Keratinocyte (primary cell): Measurements from ENCODE around the gene KIF21A. TPM values are rescaled to one million over a fixed set of nuclear protein-coding genes. Genes with fewer than 3 reads are reported as not detected.

Experiments used
- DNase-seq: peaks from one replicate; pipeline ENCODE4 v3.0.0-alpha.2; 2011; ENCODE audit warnings: low read depth, missing footprints, low spot score
- FAIRE-seq: peaks from 2 replicates; lab custom pipeline; 2011; peaks lifted over from hg19 to GRCh38; lab: Jason Lieb, UNC
- H2AFZ ChIP-seq: 2 replicates; pipeline ENCODE4 v1.6.0; 2012; ENCODE audit warnings: low read length, control low read depth, inconsistent platforms; ENCODE audit not compliant: control insufficient read depth
- H3K27ac ChIP-seq: 2 replicates; pipeline ENCODE4 v1.5.1; 2011; ENCODE audit warnings: low read length; ENCODE audit not compliant: control insufficient read depth, insufficient read depth
- H3K27me3 ChIP-seq: 3 replicates; pipeline ENCODE4 v1.6.0; 2011; ENCODE audit warnings: low read length; ENCODE audit not compliant: control insufficient read depth, insufficient read depth; ENCODE audit errors: extremely low read depth
- H3K36me3 ChIP-seq, 2 experiments: 2 replicates in 1 of 2; 3 replicates in 1 of 2; pipeline ENCODE4 v1.5.1; 2011; ENCODE audit warnings: low read length in 2 of 2, mild to moderate bottlenecking in 1 of 2; ENCODE audit not compliant: control insufficient read depth in 2 of 2, insufficient read depth in 2 of 2; ENCODE audit errors: extremely low read depth in 1 of 2
- H3K4me1 ChIP-seq: 3 replicates; pipeline ENCODE4 v1.5.1; 2011; ENCODE audit warnings: low read length; ENCODE audit not compliant: control insufficient read depth, insufficient read depth; ENCODE audit errors: extremely low read depth
- H3K4me2 ChIP-seq: 3 replicates; pipeline ENCODE4 v1.6.0; 2011; ENCODE audit warnings: low read depth, low read length; ENCODE audit not compliant: control insufficient read depth, insufficient read depth; ENCODE audit errors: extremely low read depth
- H3K4me3 ChIP-seq, 3 experiments: fragments of 200-600 bp in 1 of 3; sonication (generic) in 1 of 3; 2 replicates in 2 of 3; 3 replicates in 1 of 3; pipeline ENCODE4 v1.5.1; 2011 to 2016; ENCODE audit warnings: low read length in 3 of 3, mild to moderate bottlenecking in 3 of 3, control low read depth in 2 of 3, inconsistent platforms in 1 of 3, low read depth in 1 of 3, mixed read lengths in 1 of 3, mixed run types in 1 of 3, moderate library complexity in 1 of 3; ENCODE audit not compliant: control insufficient read depth in 2 of 3, insufficient read depth in 2 of 3; ENCODE audit errors: extremely low read depth in 1 of 3
- H3K79me2 ChIP-seq: 2 replicates; pipeline ENCODE4 v1.6.0; 2012; ENCODE audit warnings: low read length; ENCODE audit not compliant: control insufficient read depth, insufficient read depth
- H3K9ac ChIP-seq: 3 replicates; pipeline ENCODE4 v1.6.0; 2011; ENCODE audit warnings: low read length; ENCODE audit not compliant: control insufficient read depth, insufficient read depth; ENCODE audit errors: extremely low read depth
- H3K9me1 ChIP-seq: 3 replicates; pipeline ENCODE4 v1.6.0; 2011; ENCODE audit warnings: low read length; ENCODE audit not compliant: control insufficient read depth, insufficient read depth; ENCODE audit errors: extremely low read depth
- H3K9me3 ChIP-seq: 2 replicates; pipeline ENCODE4 v1.5.1; 2012; ENCODE audit warnings: low read depth, low read length; ENCODE audit not compliant: control insufficient read depth
- H4K20me1 ChIP-seq: 3 replicates; pipeline ENCODE4 v1.6.0; 2011; ENCODE audit warnings: low read length; ENCODE audit not compliant: control insufficient read depth, insufficient read depth; ENCODE audit errors: extremely low read depth
- EZH2 ChIP-seq: IDR thresholded peaks from one replicate; pipeline ENCODE4 v1.6.1; 2012; ENCODE audit warnings: inconsistent platforms, mild to moderate bottlenecking, low read length, moderate library complexity
- dilution Hi-C: fragments of 300-500 bp; cut with MboI; formaldehyde crosslinking; loops from one replicate; pipeline ENCODE4 v1.7.0; 2020; ENCODE audit warnings: low sequenced_read_pairs; ENCODE audit not compliant: extremely low pct_ligation_motif_present
- polyA plus RNA-seq, 5 experiments: library from polyadenylated mRNA; depleted of rRNA in 3 of 5; stranded (reverse) in 3 of 5; stranded (forward) in 1 of 5; unstranded in 1 of 5; fragments of >200 nt; gene quantifications; 1 replicate in 1 of 5; 2 replicates in 3 of 5; 3 replicates in 1 of 5; pipeline versions ENCODE4 v1.2.1 to v1.2.3, GENCODE V29; 2011 to 2012; ENCODE audit warnings: missing spikeins in 2 of 5, low read depth in 1 of 5, low replicate concordance in 1 of 5
- TF ChIP-seq, protein P1 (sequence below), 3 experiments: IDR thresholded peaks in 1 of 3; conservative IDR thresholded peaks in 1 of 3; optimal IDR thresholded peaks in 1 of 3; 2 replicates in 2 of 3; 3 replicates in 1 of 3; pipeline versions ENCODE3 to v1.5.1; 2011; ENCODE audit warnings: low read length in 3 of 3, mild to moderate bottlenecking in 3 of 3, moderate library complexity in 2 of 3, control low read depth in 1 of 3, inconsistent platforms in 1 of 3; ENCODE audit not compliant: insufficient read depth in 2 of 3; ENCODE audit errors: extremely low read depth in 1 of 3

KIF21A gene
- polyA plus RNA-seq, 1 donor (not counting 4 experiments of a cell fraction or from before 2014, with no cell fraction given), result 27.5 TPM

DNA sequence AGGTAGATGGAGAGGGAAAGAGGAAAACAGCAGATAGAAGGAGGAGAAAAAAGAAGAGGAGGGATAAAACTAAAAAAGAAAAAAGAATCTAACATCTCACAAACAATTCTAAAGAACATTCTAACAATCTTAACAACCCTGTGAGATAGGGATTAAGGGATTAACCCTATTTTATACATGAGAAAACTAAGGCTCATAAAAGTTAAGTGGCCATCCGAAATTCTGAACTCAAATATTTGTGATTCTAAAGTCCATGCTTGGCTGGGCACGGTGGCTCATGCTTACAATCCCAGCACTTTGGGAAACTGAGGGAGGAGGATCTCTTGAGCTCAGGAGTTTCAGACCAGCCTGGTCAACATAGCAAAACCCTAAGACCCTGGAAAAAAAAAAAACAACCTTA, 13.1 kb downstream of the KIF21A start:
- H3K4me1 ChIP-seq, result peaks cover 14% of the 10 kb centered on the region
- peaks cover 17% of the 10 kb centered on the region for H3K79me2 ChIP-seq
- H3K4me2 ChIP-seq, result no peak overlapping the region
- no peaks in the 10 kb centered on the region for H4K20me1 ChIP-seq
- no peaks in the 10 kb centered on the region for H3K9me1 ChIP-seq
- H3K4me3 ChIP-seq, result no peak overlapping the region
- DNase-seq (no peak), FAIRE-seq (no peak)
- no peaks in the 10 kb centered on the region for H3K27me3 ChIP-seq
- H2AFZ ChIP-seq, result no peak overlapping the region
- no peak for TF ChIP-seq EZH2
- TF ChIP-seq, protein P1, sequence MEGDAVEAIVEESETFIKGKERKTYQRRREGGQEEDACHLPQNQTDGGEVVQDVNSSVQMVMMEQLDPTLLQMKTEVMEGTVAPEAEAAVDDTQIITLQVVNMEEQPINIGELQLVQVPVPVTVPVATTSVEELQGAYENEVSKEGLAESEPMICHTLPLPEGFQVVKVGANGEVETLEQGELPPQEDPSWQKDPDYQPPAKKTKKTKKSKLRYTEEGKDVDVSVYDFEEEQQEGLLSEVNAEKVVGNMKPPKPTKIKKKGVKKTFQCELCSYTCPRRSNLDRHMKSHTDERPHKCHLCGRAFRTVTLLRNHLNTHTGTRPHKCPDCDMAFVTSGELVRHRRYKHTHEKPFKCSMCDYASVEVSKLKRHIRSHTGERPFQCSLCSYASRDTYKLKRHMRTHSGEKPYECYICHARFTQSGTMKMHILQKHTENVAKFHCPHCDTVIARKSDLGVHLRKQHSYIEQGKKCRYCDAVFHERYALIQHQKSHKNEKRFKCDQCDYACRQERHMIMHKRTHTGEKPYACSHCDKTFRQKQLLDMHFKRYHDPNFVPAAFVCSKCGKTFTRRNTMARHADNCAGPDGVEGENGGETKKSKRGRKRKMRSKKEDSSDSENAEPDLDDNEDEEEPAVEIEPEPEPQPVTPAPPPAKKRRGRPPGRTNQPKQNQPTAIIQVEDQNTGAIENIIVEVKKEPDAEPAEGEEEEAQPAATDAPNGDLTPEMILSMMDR (optimal IDR thresholded peaks at IDR 0.05 in 1 of 3, IDR thresholded peaks at IDR 0.05 in 1 of 3, conservative IDR thresholded peaks at IDR 0.05 in 1 of 3; ENCODE audit: extremely low read depth in 1 of 3, insufficient read depth in 2 of 3, low read length in 3 of 3), result no peak
- dilution Hi-C loops, result no loop called here
- no peaks in the 10 kb centered on the region for H3K9me3 ChIP-seq
- H3K27ac ChIP-seq, result no peak overlapping the region
- H3K9ac ChIP-seq, result no peak overlapping the region
- no peaks in the 10 kb centered on the region for H3K36me3 ChIP-seq

DNA sequence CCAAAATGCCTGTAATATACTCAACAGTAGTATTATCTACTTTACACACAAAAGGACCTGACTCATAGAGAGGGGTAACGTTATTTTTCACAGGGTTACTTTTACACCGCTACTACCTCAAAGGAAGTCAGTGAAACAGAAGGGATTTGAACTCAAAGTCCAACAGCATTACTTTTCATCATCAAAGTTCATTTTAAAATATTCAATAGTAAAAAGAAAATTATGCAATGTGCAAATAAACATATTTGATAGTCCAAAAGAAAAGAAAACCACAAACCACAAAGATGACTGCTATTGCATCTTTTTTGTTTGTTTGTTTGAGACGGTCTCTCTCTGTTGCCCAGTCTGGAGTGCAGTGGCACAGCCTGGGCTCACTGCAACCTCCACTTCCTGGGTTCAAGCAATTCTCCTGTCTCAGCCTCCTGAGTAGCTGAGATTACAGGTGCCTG, 15.5 kb downstream of the KIF21A start:
- peak overlapping the region; percentile 68 for H3K27ac ChIP-seq
- no peak overlapping the region for H2AFZ ChIP-seq

More for the DNA sequence above, 15.5 kb downstream of the KIF21A start:
- Histone ChIP-seq H3K4me2 (peak overlapping the region; percentile 59), H3K9me1 (no peaks in the 10 kb centered on the region), H3K4me1 (peaks cover 14% of the 10 kb centered on the region), H3K9ac (no peak overlapping the region), H3K36me3 (no peaks in the 10 kb centered on the region), H4K20me1 (no peaks in the 10 kb centered on the region), H3K27me3 (no peaks in the 10 kb centered on the region), H3K9me3 (no peaks in the 10 kb centered on the region), H3K4me3 (peak overlapping the region in 1 of 3 experiments; percentile 6), H3K79me2 (peaks cover 14% of the 10 kb centered on the region)
- no peak for DNase-seq
- dilution Hi-C loops, result no loop called here
- TF ChIP-seq, protein P1 (optimal IDR thresholded peaks at IDR 0.05 in 1 of 3, IDR thresholded peaks at IDR 0.05 in 1 of 3, conservative IDR thresholded peaks at IDR 0.05 in 1 of 3; ENCODE audit: extremely low read depth in 1 of 3, insufficient read depth in 2 of 3, low read length in 3 of 3), result no peak
- TF ChIP-seq EZH2, result no peak
- no peak for FAIRE-seq
